K562 (cell line): Measurements from ENCODE around the gene ABR. TPM values are rescaled to one million over a fixed set of nuclear protein-coding genes. Genes with fewer than 3 reads are reported as not detected.

ENCODE experiments used
- CBFB ChIP-seq: sonication (generic); formaldehyde crosslinking; IDR thresholded peaks from 2 replicates; pipeline ENCODE4 v1.4.0; 2020; ENCODE audit warnings: mild to moderate bottlenecking, missing genetic modification reagents
- FOXJ2 ChIP-seq: fragments of 200-800 bp; sonication (Bioruptor generic); IDR thresholded peaks from 2 replicates; pipeline ENCODE4 v1.6.1; 2016; ENCODE audit warnings: missing genetic modification characterization, missing compliant biosample characterization
- GABPB1 ChIP-seq: sonication (generic); formaldehyde crosslinking; IDR thresholded peaks from 2 replicates; pipeline ENCODE4 v1.8.0; 2022; ENCODE audit warnings: mild to moderate bottlenecking, missing genetic modification reagents
- GTF2F1 ChIP-seq: IDR thresholded peaks from 2 replicates; pipeline ENCODE4 v1.6.1; 2011; ENCODE audit warnings: low read depth, low read length, improper control_type of control experiment
- HMG20A ChIP-seq: fragments of 450-650 bp; formaldehyde crosslinking; conservative IDR thresholded peaks from 2 replicates; pipeline ENCODE4 v1.4.0; 2020; ENCODE audit warnings: mild to moderate bottlenecking, mixed read lengths
- ILK ChIP-seq: fragments of 450-650 bp; IDR thresholded peaks from 2 replicates; pipeline ENCODE4 v1.6.1; 2016; ENCODE audit warnings: missing genetic modification characterization, low read depth, mild to moderate bottlenecking, missing compliant biosample characterization, moderate library complexity, borderline replicate concordance
- KDM2B ChIP-seq: fragments of 250-450 bp; sonication (Bioruptor Pico); IDR thresholded peaks from 2 replicates; pipeline ENCODE4 v1.8.0; 2021; ENCODE audit warnings: mild to moderate bottlenecking, moderate library complexity
- LEF1 ChIP-seq: fragments of 450-650 bp; IDR thresholded peaks from 2 replicates; pipeline ENCODE4 v1.6.1; 2016; ENCODE audit warnings: mild to moderate bottlenecking
- NR4A1 ChIP-seq, 2 experiments: fragments of 250-450 bp in 1 of 2; fragments of 450-650 bp in 1 of 2; sonication (Bioruptor Pico) in 1 of 2; IDR thresholded peaks; 2 replicates each; pipeline versions ENCODE4 v1.4.0 to v1.6.1; 2016 to 2020; ENCODE audit warnings: mild to moderate bottlenecking in 2 of 2, missing compliant biosample characterization in 1 of 2, missing genetic modification characterization in 1 of 2, moderate library complexity in 1 of 2
- POLR2G ChIP-seq: fragments of 200-400 bp; formaldehyde crosslinking; IDR thresholded peaks from 2 replicates; pipeline ENCODE4 v1.6.1; 2017; ENCODE audit warnings: low read depth, mild to moderate bottlenecking, antibody characterized with exemption, low read length, moderate library complexity
- RFX5 ChIP-seq: IDR thresholded peaks from 2 replicates; pipeline ENCODE4 v1.6.1; 2011; ENCODE audit warnings: low read depth, mild to moderate bottlenecking, improper control_type of control experiment, low read length
- RNF2 ChIP-seq: sonication (generic); IDR thresholded peaks from 2 replicates; pipeline ENCODE4 v1.6.1; 2016
- SNRNP70 ChIP-seq: fragments of 200-400 bp; formaldehyde crosslinking; optimal IDR thresholded peaks from 2 replicates; pipeline ENCODE3; 2017; ENCODE audit warnings: low read depth, low read length
- TBP ChIP-seq: optimal IDR thresholded peaks from 2 replicates; pipeline ENCODE3; 2011; ENCODE audit warnings: low read depth, low read length, improper control_type of control experiment
- ZBTB17 ChIP-seq: fragments of 450-650 bp; formaldehyde crosslinking; IDR thresholded peaks from 2 replicates; pipeline ENCODE4 v1.4.0; 2020; ENCODE audit warnings: mild to moderate bottlenecking
- ZBTB5 ChIP-seq: fragments of 450-650 bp; IDR thresholded peaks from 2 replicates; pipeline ENCODE4 v1.6.1; 2017; ENCODE audit warnings: antibody characterized with exemption
- ZNF280B ChIP-seq: fragments of 250-450 bp; sonication (Bioruptor Pico); IDR thresholded peaks from 2 replicates; pipeline ENCODE4 v1.5.1; 2021; ENCODE audit warnings: mild to moderate bottlenecking
- ZNF707 ChIP-seq: fragments of 250-450 bp; sonication (Bioruptor Pico); conservative IDR thresholded peaks from 2 replicates; pipeline ENCODE4 v1.8.0; 2022; ENCODE audit warnings: inconsistent platforms, mild to moderate bottlenecking, moderate library complexity
- ZNF75A ChIP-seq: fragments of 450-650 bp; formaldehyde crosslinking; IDR thresholded peaks from 2 replicates; pipeline ENCODE4 v1.4.0; 2020; ENCODE audit warnings: mild to moderate bottlenecking
- polyA plus RNA-seq, 8 experiments: library from polyadenylated mRNA; depleted of rRNA in 4 of 8; stranded (reverse) in 5 of 8; unstranded in 3 of 8; fragments of >200 nt; fragmentation: Nextera tagmentation in 2 of 8; fragmentation: Illumina TruSeq in 1 of 8; extraction: Ambion mirVana in 2 of 8; extraction: Trizol in 1 of 8; gene quantifications; 2 replicates each; pipeline versions ENCODE4 v1.2.1 to v1.2.3, GENCODE V29; 2011 to 2014; ENCODE audit warnings: inconsistent platforms in 1 of 8, missing spikeins in 1 of 8
- total RNA-seq, 7 experiments: library from RNA; depleted of rRNA in 6 of 7; stranded (reverse); fragments of >200 nt in 6 of 7; fragmentation: Illumina TruSeq in 2 of 7; extraction: Trizol in 2 of 7; gene quantifications; 2 replicates each; pipeline versions ENCODE4 v1.2.1 to v1.2.3, GENCODE V29; 2011 to 2021; ENCODE audit warnings: low replicate concordance in 1 of 7
- TF ChIP-seq, protein P1 (sequence below), 2 experiments: fragments of 200-800 bp in 1 of 2; sonication (Bioruptor generic) in 1 of 2; sonication (generic) in 1 of 2; formaldehyde crosslinking in 1 of 2; IDR thresholded peaks in 1 of 2; conservative IDR thresholded peaks in 1 of 2; 2 replicates each; pipeline versions ENCODE4 v1.5.0 to v1.6.1; 2016 to 2020; ENCODE audit warnings: missing compliant biosample characterization in 1 of 2, missing genetic modification characterization in 1 of 2, missing genetic modification reagents in 1 of 2
- TF ChIP-seq, protein P2 (sequence below), 2 experiments: fragments of 450-650 bp in 1 of 2; sonication (generic) in 1 of 2; formaldehyde crosslinking in 1 of 2; IDR thresholded peaks in 1 of 2; conservative IDR thresholded peaks in 1 of 2; 2 replicates each; pipeline versions ENCODE4 v1.6.1 to v1.8.1; 2016 to 2023; ENCODE audit warnings: mild to moderate bottlenecking in 2 of 2, moderate library complexity in 2 of 2, inconsistent platforms in 1 of 2, missing genetic modification reagents in 1 of 2

ABR gene
- total and polyA plus RNA-seq, 9 of the 15 experiments (the other 6 are each of a cell fraction or from before 2014, with no cell fraction given) = 0.07 to 1.6 (median 0.37) TPM; not detected in 1

GRCh38 chr17:996554-997344 is 183.0 kb downstream of the ABR start, which contains the start of gene TIMM22 (continued):
- TF ChIP-seq ZNF75A (CRISPR knock-in tag) = no peak
- TF ChIP-seq ZNF280B = no peak
- TF ChIP-seq KDM2B = no peak
- no peak for TF ChIP-seq ZNF707
- no peak for TF ChIP-seq FOXJ2 (tag)
- peak; percentile 92 for TF ChIP-seq POLR2G
- no peak for TF ChIP-seq ILK (tag)
- TF ChIP-seq TBP = peak; percentile 95
- TF ChIP-seq GTF2F1 = 0 out of 2 replicates have a peak, but pooled peaks have one; percentile 30
- no peak for TF ChIP-seq HMG20A
- TF ChIP-seq, protein P1, sequence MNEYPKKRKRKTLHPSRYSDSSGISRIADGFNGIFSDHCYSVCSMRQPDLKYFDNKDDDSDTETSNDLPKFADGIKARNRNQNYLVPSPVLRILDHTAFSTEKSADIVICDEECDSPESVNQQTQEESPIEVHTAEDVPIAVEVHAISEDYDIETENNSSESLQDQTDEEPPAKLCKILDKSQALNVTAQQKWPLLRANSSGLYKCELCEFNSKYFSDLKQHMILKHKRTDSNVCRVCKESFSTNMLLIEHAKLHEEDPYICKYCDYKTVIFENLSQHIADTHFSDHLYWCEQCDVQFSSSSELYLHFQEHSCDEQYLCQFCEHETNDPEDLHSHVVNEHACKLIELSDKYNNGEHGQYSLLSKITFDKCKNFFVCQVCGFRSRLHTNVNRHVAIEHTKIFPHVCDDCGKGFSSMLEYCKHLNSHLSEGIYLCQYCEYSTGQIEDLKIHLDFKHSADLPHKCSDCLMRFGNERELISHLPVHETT (CRISPR knock-in tag; conservative IDR thresholded peaks at IDR 0.05 in 1 of 2, IDR thresholded peaks at IDR 0.05 in 1 of 2) = peak in 1 of 2 experiments; percentile 37; a peak in 2 of 4 replicates
- no peak for TF ChIP-seq LEF1
- TF ChIP-seq NR4A1 (CRISPR knock-in tag; IDR thresholded peaks at IDR 0.05) = no peak
- TF ChIP-seq NR4A1 (tag; IDR thresholded peaks at IDR 0.05) = no peak
- TF ChIP-seq ZBTB5 = peak; percentile 84
- TF ChIP-seq, protein P2, sequence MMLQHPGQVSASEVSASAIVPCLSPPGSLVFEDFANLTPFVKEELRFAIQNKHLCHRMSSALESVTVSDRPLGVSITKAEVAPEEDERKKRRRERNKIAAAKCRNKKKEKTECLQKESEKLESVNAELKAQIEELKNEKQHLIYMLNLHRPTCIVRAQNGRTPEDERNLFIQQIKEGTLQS (IDR thresholded peaks at IDR 0.05) = no peak; the same call in 1 of the 2 replicates
- TF ChIP-seq, protein P2 (CRISPR knock-in tag; conservative IDR thresholded peaks at IDR 0.05) = no peak; the same call in 1 of the 2 replicates
- peak; percentile 76 for TF ChIP-seq GABPB1 (CRISPR knock-in tag)
- TF ChIP-seq RNF2 = peak; percentile 55; the same call in 1 of the 2 replicates
- TF ChIP-seq CBFB (CRISPR knock-in tag) = no peak
- no peak for TF ChIP-seq RFX5
- no peak for TF ChIP-seq SNRNP70
- TF ChIP-seq ZBTB17 = 0 out of 2 replicates have a peak, but pooled peaks have one; percentile 48
